Ecto neural progenitor cell (in vitro differentiated cells): Measurements from ENCODE around the gene TTLL12.
A peak's percentile ranks its signal among the peaks of the same experiment; 100 is the strongest.

Experiments
- DNase-seq: peaks from one replicate; pipeline ENCODE4 v3.0.0-alpha.2; 2018; ENCODE audit warnings: low spot score

The TTLL12 gene

GRCh38 chr22:43213962-43214361 lies 27.0 kb upstream of the TTLL12 start:
- DNase-seq, result no peak

GRCh38 chr22:43213051-43213450 lies 26.1 kb upstream of the TTLL12 start:
- DNase-seq, result peak; percentile 77

- no peak for DNase-seq
Measured at GRCh38 chr22:43212434-43212952, 25.6 kb upstream of the TTLL12 start.

GRCh38 chr22:43211941-43212433 lies 25.1 kb upstream of the TTLL12 start:
- DNase-seq, result no peak

GRCh38 chr22:43210631-43211515 lies 23.9 kb upstream of the TTLL12 start:
- DNase-seq, result no peak

- no peak for DNase-seq
Measured at GRCh38 chr22:43209971-43210370, 23.0 kb upstream of the TTLL12 start.

- DNase-seq, result no peak
Measured at GRCh38 chr22:43209523-43209890, 22.6 kb upstream of the TTLL12 start.

GRCh38 chr22:43208703-43209522 lies 22.0 kb upstream of the TTLL12 start:
- no peak for DNase-seq

- DNase-seq, result no peak
Measured at GRCh38 chr22:43207849-43208702, 21.1 kb upstream of the TTLL12 start.

- DNase-seq, result no peak
Measured at GRCh38 chr22:43207386-43207785, 20.5 kb upstream of the TTLL12 start.

GRCh38 chr22:43206509-43207161 lies 19.7 kb upstream of the TTLL12 start:
- DNase-seq, result no peak

GRCh38 chr22:43205748-43206508 lies 19.0 kb upstream of the TTLL12 start:
- DNase-seq, result no peak

- no peak for DNase-seq
Measured at GRCh38 chr22:43205261-43205691, 18.3 kb upstream of the TTLL12 start.

- DNase-seq, result peak; percentile 67
Measured at GRCh38 chr22:43203471-43203981, 16.6 kb upstream of the TTLL12 start.

GRCh38 chr22:43202756-43203410 lies 15.9 kb upstream of the TTLL12 start:
- DNase-seq, result no peak

GRCh38 chr22:43202326-43202725 lies 15.4 kb upstream of the TTLL12 start:
- DNase-seq, result no peak

GRCh38 chr22:43201486-43202219 lies 14.7 kb upstream of the TTLL12 start:
- no peak for DNase-seq

- no peak for DNase-seq
Measured at GRCh38 chr22:43200555-43200954, 13.6 kb upstream of the TTLL12 start.

- no peak for DNase-seq
Measured at GRCh38 chr22:43200031-43200430, 13.1 kb upstream of the TTLL12 start.
